MV-4-11 (cell line): ENCODE measurements around the gene TPRX1.
A peak's percentile ranks its signal among the peaks of the same experiment; 100 is the strongest.
"Not testable (repeated sequence)": the region's sequence is repeated elsewhere in the genome, so short reads cannot be mapped to it uniquely, and the experiment has no call there.

ENCODE experiments used
- DNase-seq: peaks from one replicate; lab custom pipeline; 2025; lab: John Stamatoyannopoulos, UW

TPRX1 gene, protein sequence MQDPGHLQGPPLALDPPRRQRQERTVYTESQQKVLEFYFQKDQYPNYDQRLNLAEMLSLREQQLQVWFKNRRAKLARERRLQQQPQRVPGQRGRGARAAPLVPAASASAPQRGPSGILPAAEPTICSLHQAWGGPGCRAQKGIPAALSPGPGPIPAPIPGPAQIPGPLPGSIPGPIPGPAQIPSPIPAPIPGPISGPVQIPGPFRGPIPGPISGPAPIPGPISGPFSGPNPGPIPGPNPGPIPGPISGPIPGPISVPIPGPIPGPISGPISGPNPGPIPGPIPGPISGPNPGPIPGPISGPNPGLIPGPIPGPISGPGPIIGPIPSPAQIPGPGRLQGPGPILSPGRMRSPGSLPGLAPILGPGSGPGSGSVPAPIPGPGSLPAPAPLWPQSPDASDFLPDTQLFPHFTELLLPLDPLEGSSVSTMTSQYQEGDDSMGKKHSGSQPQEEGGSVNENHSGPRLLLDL

DNA sequence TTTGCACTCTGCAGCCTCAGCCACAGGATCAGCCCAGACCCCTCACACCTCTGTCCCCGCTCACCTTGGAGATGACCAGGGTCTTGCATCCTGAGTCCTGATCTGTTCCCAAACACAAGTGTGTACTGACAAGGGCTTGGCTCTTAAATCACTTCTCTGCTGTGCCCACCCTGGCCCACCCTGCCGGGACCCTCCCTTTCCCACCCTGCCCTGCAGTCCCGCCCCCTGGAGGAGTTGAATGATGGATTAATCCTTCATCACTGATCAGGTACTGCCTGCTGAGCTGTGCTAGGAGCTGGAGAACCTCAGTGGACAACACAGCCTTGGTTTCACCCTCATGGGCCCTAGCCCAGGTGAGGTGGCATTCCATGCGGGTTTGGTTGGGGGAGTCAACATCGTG lies at the start of gene TPRX1:
TPRX1 (minus strand) TSS at position 101 of the 400 bp plus-strand sequence; CDS start at position 89, 12 bp downstream.
- not testable (repeated sequence) for DNase-seq

DNA sequence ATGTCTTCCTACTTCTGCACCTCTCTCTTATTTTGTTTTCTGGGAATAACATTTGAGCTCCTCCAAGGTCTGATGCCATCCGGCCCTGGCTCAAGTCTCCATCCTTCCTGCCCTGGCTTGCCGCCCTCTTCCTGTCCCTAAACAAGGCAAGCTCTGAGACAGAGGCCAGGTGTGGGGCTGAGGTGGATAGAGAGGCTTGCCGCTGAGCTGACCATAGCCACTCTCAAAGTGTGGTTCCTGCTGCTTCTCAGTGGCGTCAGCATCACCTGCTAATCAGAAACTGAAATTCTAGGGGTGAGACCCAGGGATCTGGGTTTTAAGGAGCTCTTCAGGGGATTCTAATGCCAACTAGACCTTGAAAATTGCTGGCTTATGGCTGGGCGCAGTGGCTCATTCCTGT lies 48.7 kb upstream of the TPRX1 start:
- no peak for DNase-seq

DNA sequence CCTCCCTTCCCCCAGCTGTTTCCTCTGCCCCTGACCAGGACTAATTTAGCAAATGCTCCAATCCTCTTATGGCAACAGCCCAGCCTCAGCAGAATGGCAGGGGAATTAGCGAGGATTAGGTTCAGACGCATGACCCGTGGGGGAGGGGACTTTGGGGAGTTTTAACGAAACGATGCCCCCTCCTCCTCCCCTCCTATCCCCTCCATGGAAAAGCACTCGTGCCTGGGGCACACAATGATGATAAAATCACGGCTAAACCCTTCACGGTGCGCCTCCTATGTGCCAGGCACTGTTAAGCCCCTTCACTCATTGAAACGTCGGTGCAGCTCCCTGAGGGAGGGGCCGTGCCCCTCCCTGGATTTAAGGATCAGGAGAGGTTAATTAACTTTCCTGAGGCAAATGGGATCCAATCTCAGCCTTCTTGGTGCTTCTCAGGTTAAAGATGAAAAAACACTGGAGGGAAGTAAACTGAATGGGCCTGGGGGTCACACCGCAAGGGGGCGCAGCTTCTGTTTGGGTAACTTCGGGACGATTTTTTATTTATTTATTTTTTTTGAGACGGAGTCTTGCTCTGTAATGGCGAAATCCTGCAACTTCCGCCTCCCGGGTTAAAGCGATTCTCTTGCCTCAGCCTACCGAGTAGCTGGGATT lies 44.6 kb upstream of the TPRX1 start:
- DNase-seq, result peak; percentile 61

DNA sequence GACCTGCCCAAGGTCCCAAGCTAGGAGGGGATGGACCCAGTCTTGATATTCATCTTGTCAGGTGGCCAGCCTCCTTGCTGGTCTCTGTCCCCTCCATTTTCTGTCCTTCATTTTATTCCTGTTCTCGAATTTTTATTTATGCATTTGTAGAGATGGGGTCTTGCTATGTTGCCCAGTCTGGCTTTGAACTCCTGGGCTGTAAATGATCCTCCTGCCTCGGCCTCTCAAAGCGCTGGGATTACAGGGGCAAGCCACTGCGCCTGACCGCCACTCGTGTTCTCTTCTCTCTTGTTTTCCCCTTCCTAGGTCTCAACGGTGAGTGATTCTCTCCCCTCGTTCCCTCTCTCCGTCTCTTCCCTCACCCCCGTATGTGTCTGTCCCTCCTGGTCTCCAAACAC lies 44.1 kb upstream of the TPRX1 start:
- no peak for DNase-seq

DNA sequence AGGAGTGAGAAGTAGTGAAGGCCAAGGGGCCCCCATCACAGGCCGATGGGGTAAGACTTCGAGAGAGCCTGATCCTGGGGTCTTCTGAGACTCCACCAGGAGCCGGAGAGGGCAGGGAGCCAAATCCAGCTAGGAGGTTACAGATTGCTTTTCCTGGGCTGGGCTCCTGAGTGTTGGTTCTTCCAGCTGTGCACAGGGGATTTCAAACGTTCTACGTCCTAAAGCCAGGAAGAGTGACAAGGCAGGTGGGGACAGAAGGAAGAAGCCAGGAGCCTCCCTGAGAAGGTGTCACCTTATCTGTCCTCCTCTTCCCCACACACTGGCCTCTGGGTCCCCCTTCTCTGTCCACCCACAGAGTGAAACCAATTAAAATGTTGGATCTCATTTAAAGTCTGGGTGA lies 38.6 kb upstream of the TPRX1 start:
- DNase-seq, result no peak

DNA sequence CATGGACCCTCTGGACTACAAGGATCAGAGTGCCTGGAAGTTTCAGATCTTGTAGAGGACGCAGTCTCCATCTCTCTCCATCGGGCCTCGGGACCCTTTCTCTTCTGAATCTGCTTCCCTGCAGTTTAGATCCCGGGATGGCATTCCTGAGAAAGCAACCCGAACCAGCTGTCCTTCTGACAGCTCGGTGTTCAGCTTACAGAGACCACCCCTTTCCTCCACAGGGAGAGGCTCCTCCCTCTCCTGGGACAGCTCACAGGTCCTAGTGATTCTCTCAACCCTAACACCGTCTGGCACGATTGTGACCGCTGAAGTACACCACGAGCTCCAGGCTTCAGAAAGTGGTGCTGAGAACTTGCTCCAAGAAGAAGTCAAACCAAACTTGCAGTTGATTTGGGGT lies 35.6 kb upstream of the TPRX1 start:
- no peak for DNase-seq

DNA sequence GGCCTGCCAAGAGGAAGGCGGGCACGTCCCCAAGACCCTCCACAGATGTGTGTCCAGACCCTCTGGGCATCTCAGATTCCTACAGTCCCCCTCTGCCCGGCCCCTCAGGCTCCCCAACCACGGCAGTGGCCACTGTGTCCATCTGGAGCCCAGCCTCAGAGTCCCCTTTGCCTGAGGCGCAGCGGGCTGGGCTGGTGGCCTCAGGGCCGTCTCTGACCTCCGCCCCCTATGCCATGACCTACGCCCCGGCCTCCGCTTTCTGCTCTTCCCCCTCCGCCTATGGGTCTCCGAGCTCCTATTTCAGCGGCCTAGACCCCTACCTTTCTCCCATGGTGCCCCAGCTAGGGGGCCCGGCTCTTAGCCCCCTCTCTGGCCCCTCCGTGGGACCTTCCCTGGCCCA lies 35.1 kb upstream of the TPRX1 start:
- DNase-seq, result no peak

DNA sequence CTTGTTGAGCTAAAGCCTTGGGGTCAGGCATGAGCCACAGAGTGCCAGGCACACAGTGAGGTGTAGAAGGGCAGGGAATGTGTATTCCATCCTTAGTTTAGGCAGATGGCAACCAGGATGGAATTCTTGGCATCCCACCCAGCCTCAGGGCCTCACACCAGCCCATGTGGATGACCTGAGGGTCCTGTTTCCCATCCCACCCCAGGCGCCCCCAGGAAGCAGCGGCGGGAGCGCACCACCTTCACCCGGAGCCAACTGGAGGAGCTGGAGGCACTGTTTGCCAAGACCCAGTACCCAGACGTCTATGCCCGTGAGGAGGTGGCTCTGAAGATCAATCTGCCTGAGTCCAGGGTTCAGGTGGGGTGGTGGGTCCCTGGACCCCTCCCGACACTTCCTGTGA lies 31.7 kb upstream of the TPRX1 start:
- DNase-seq, result no peak

DNA sequence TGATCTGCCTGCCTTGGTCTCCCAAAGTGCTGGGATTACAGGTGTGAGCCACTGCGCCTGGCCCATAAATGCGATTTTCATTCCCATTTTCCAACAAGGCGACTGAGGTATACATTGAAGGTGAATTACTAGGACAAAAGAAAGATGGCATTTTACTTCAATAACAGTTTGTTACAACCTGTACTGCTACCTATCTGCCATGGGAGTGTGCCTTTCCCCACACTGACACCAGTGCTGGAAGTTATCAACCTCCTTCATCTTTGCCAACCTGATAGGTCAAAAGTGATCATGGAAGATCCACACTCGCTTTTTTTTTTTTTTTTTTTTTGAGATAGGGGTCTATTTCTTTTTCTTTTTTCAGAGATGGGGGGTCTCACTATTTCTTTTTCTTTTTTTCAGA lies 28.4 kb upstream of the TPRX1 start:
- DNase-seq, result no peak

DNA sequence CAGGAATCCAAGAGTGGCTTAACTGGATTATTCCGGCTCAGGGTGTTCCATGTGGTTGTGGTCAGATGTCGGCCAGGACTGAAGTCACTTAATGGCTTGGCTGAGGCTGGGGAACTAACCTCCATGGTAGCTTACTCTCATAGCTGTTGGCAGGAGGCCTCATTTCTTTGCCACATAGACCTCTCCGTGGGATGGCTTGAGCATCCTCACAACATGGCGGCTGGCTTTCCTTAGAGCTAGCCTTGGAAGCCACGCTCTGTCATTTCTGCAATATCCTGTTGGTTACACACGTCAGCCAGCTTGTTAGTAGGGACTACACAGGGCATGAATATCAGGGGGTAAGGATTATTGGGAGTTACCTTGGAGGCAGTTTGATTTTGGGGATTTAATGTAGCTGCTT lies 22.4 kb upstream of the TPRX1 start:
- no peak for DNase-seq

DNA sequence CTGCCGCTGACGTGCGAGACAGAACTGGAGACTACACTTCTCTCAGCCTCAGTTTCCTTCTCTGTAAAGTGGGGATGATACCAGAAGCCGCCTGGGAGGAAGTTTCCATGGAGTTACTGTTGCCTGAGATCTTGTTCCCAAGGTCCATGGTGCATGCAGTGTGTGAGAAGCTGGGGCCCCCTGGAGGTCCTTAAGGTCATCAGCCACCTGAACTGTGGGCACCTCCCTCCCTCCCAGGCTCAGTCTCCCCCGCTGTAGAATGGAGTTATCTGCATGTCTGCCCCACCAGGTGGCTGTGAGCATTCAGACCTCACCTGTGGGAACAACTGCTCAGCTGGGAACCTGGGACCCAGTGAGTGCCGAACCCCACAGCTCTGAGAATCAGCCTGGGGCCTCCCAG lies 20.0 kb upstream of the TPRX1 start:
- DNase-seq, result no peak

DNA sequence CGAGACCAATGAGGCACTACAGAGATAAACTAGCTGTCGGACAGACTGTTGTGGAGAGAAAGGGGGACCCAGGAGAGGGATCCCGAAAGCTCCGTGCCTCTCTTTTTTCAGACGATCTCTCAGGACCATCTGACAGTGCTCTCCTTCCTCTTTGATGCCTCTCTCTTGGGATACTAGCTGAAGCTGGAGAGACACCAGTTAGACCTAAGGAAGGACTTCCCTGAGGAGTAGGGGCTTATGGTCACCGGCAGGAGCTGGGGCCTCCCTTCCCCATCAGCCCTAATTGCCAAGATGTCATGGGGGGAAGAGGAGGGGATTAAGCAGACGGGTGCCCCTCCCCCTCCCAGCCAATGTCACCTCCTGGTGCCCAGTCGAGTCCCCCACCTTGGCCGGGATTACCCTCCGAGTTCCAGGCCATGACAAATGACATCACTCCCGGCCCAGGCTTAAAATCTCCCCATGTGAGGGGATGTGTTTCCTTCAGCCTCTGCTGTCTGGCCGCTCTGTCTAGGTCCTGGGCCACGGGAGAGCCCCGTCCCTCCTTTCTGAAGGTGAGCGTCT lies 17.2 kb upstream of the TPRX1 start, which contains the start of gene CRX:
CRX (plus strand) TSS at position 478 of the 561 bp plus-strand sequence. CDS start 12,507 bp downstream, outside the sequence.
- DNase-seq, result no peak

DNA sequence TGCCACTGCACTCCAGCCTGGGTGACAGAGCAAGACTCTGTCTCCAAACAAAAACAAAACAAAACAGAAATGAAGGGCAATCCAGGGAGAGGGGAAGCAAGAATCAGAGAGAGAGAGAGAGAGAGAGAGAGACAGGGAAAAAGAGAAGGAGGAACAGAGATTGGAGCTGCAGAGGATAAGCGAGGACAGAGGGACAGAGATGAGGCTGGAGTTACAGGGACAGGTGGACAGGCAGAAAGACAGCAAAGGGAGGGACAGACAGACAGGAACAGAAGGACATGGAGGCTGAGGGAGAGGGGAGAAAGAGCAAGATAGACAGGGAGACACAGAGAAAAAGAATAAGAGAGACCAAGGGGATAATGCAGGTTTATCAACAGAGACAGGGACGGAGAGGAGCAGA lies 16.1 kb upstream of the TPRX1 start:
- no peak for DNase-seq

DNA sequence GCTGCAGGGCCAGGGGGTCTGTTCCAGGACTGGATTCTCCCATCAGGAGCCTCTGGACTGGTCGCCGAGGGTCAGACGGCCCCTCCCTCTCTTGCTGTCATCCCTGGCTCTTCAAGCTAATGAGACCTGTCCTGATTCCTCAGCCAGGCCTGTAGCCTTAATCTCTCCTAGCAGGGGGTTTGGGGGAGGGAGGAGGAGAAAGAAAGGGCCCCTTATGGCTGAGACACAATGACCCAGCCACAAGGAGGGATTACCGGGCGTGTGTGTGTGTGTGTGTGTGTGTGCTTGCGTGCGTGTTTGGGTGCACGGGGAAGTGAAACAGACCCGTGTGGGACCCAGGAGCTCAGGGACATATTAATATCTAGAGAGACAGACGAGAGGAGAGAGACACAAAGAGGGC lies 15.5 kb upstream of the TPRX1 start:
- DNase-seq, result peak; percentile 66

DNA sequence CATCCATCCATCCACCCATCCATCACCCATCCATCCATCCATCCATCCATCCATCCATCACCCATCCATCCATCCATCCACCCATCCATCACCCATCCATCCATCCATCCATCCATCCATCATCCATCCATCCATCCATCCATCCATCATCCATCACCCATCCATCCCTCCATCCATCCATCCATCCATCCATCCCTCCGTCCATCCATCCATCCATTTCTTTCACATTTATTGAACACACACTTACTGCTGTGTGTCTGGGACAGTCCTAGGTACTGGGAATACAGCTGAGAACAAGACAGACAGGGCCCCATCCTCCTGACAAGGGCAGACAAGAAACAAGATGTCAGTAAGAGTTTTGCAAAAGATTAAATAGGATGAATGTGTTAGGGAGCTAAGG lies 13.9 kb upstream of the TPRX1 start:
- not testable (repeated sequence) for DNase-seq

DNA sequence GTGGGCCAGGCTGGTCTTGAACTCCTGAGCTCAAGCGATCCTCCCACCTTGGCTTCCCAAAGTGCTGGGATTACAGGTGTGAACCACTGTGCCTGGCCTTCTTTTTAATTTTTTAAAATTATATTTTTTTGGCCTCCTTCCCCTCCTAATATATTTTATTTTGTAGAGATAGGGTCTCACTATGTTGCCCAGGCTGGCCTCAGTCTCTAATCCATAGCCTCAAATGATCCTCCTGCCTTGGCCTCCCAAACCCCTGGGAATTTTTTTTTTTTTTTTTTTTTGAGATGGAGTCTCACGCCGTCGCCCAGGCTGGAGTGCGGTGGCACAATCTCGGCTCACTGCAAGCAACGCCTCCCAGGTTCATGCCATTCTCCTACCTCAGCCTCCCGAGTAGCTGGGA lies 11.9 kb upstream of the TPRX1 start:
- not testable (repeated sequence) for DNase-seq

DNA sequence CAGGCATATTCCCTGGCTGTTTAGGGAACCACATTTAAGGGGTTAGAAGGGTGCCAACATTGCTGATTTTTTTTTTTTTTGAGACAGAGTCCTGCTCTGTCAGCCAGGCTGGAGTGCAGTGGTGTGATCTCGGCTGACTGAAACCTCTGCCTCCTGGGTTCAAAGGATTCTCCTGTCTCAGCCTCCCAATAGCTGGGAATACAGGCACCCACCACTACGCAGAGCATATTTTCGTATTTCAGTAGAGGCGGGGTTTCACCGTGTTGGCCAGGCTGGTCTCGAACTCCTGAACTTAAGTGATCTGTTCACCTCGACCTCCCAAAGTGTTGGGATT lies 9.6 kb upstream of the TPRX1 start:
- DNase-seq, result no peak

DNA sequence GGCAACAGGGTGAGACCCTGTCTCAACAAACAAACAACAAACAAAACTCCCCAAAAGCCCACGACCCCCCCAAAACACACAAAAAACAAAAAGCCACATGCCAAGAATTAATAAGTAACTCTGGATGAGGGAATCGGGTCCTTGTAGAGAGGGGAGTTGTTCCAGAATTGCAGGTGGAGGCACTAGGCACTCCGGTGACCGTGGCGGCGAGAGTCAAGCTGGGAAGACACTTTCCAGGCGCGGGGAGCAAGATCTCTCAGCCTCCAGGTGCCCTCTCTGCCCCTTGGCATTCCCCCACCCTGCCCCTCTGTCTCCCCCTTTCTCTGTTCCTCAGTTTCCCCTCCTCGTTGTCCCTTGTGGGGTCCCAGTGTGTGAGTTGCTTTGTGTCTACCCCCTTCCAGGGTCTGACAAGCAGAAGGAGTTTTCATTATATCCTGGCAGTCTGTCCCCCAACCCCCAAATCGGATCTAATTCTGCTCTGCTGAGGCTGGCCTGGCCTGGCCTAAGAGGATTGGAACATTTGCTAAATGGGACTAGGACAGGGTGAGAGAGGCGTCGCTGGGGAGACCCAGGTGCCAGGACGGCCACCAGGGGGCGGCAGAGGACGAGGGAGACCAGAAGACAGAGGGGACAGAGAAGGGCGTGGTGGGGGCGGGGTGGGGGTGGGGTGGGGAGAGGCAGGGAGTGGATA lies 9.1 kb upstream of the TPRX1 start:
- peak; percentile 59 for DNase-seq

DNA sequence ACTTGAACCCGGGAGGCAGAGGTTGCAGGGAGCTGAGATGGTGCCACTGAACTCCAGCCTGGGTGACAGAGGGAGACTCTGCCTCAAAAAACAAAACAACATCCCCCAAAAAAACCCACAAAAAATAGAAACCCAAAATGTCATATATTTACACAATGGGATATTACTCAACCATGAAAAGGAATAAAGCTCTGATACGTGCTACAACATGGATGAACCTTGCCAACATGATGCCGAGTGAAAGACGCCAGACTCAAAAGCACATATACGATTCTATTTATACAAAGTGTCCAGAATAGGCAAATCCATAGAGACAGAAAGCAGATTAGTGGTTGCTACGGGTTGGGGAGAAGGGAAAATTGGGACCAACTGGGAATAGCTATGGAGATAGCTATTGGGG lies 2.1 kb upstream of the TPRX1 start:
- DNase-seq, result no peak

DNA sequence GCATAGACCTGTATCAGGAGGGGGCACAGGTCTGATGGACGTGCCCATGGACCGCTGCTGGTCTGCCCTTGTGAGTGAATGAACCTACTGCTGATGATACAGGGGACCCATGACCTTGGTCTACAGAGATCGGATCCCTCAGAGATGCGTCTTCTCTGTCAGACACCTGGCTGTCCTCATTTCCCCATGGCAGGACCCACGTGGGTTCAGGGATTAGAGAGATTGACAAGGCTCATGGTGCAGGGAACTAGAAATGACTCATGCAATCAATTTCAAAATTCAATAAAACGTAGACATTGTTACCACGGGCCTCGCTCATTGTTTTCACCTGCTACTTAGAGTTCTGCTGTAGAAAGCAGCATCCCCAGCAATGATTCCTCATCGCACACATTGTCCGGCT lies 962 bp upstream of the TPRX1 start:
- no peak for DNase-seq

DNA sequence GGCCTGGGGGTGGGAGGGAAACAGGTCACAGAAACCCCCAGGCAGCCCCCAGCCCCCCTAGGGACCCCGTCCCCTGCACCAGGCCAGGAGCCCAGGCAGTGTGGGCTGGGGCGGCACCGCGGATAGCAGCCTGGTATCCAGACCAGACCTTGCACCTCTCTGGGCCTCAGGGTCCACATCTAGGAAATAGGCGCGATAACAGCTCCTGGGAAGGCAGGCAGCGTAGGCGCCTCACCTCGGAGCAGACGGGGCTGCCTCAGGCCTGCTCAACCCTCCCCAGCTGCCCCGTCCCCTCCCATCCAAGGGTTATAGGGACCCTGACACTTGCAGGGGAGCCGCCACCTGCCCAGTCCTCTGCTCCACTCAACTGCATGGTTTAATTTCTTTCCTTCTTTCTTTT lies 680 bp downstream of the TPRX1 start:
- not testable (repeated sequence) for DNase-seq

DNA sequence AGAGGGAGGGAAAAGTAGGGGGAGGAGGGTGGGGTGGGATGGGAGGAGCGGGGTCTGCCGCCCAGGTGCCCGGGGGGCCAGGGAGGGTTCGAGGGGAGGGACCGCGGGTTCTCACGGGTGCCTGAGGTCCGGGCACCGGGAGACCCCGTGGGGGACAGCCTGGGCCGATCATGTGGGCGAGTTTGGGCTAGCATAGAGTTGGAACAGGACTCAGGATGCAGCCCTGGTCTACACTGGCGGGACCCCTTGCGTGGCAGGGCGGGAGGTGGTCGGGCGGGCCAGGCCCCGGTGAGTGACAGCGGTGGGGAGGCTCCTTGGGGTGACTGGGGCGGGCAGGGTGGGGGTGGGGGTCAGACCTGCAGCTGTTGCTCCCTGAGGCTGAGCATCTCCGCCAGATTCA lies 1.2 kb downstream of the TPRX1 start:
- DNase-seq, result not testable (repeated sequence)
